Measurements from ENCODE around the gene MSI1. TPM values are rescaled to one million over a fixed set of nuclear protein-coding genes. Genes with fewer than 3 reads are reported as not detected.

The MSI1 gene
- total and polyA plus RNA-seq, 5 donors from 2014 or later: not detected

GRCh38 chr12:120350576-120351350 lies 18.2 kb downstream of the MSI1 start:
- Histone ChIP-seq H3K4me1 (ENCODE audit: control insufficient read depth, insufficient read depth, low read length, poor library complexity, severe bottlenecking) (no peaks in the 10 kb centered on the region), H3K27ac (ENCODE audit: insufficient read depth, low read length, poor library complexity, severe bottlenecking) (no peak overlapping the region), H3K9me3 (ENCODE audit: control insufficient read depth in 2 of 2, low read length in 2 of 2) (no peaks in the 10 kb centered on the region), H3K36me3 (ENCODE audit: control insufficient read depth, insufficient read depth, low read length) (no peaks in the 10 kb centered on the region), H3K4me3 (ENCODE audit: low read depth, low read length) (no peak overlapping the region), H3K27me3 (ENCODE audit: control insufficient read depth, insufficient read depth, low read length) (no peaks in the 10 kb centered on the region)
- Mint-ChIP-seq H3K27me3 (peaks cover 30% of the 10 kb centered on the region), H3K9me3 (peaks cover 0 to 3% (median 0%) of the 10 kb centered on the region in 7 donors), H3K4me3 (no peak overlapping the region), H3K4me1 (no peaks in the 10 kb centered on the region), H3K27ac (no peak overlapping the region), H3K36me3 (no peaks in the 10 kb centered on the region)
- DNase-seq (no peak), ATAC-seq (ENCODE audit: low read depth in 2 of 2) (no peak)

- Mint-ChIP-seq H3K9me3 (peaks cover 0 to 2% (median 0%) of the 10 kb centered on the region in 7 donors), H3K4me3 (no peak overlapping the region), H3K36me3 (no peaks in the 10 kb centered on the region), H3K27me3 (peaks cover 24% of the 10 kb centered on the region), H3K27ac (no peak overlapping the region), H3K4me1 (no peaks in the 10 kb centered on the region)
- Histone ChIP-seq H3K4me1 (ENCODE audit: control insufficient read depth, insufficient read depth, low read length, poor library complexity, severe bottlenecking) (no peaks in the 10 kb centered on the region), H3K4me3 (ENCODE audit: low read depth, low read length) (no peak overlapping the region), H3K9me3 (ENCODE audit: control insufficient read depth in 2 of 2, low read length in 2 of 2) (no peaks in the 10 kb centered on the region), H3K27ac (ENCODE audit: insufficient read depth, low read length, poor library complexity, severe bottlenecking) (no peak overlapping the region), H3K36me3 (ENCODE audit: control insufficient read depth, insufficient read depth, low read length) (no peaks in the 10 kb centered on the region), H3K27me3 (ENCODE audit: control insufficient read depth, insufficient read depth, low read length) (no peaks in the 10 kb centered on the region)
- ATAC-seq (ENCODE audit: low read depth in 2 of 2): no peak
- no peak for DNase-seq
Observed at GRCh38 chr12:120347766-120348165, 21.2 kb downstream of the MSI1 start.

- Histone ChIP-seq H3K4me1 (ENCODE audit: control insufficient read depth, insufficient read depth, low read length, poor library complexity, severe bottlenecking) (no peaks in the 10 kb centered on the region), H3K9me3 (ENCODE audit: control insufficient read depth in 2 of 2, low read length in 2 of 2) (no peaks in the 10 kb centered on the region), H3K4me3 (ENCODE audit: low read depth, low read length) (no peak overlapping the region), H3K36me3 (ENCODE audit: control insufficient read depth, insufficient read depth, low read length) (no peaks in the 10 kb centered on the region), H3K27ac (ENCODE audit: insufficient read depth, low read length, poor library complexity, severe bottlenecking) (no peak overlapping the region), H3K27me3 (ENCODE audit: control insufficient read depth, insufficient read depth, low read length) (no peaks in the 10 kb centered on the region)
- Mint-ChIP-seq H3K4me1 (no peaks in the 10 kb centered on the region), H3K27me3 (peaks cover 24% of the 10 kb centered on the region), H3K4me3 (no peak overlapping the region), H3K27ac (peak overlapping the region in 1 of 3 donors; percentile 74), H3K36me3 (no peaks in the 10 kb centered on the region), H3K9me3 (peaks cover 0 to 1% (median 0%) of the 10 kb centered on the region in 7 donors)
- DNase-seq (no peak), ATAC-seq (ENCODE audit: low read depth in 2 of 2) (no peak)
Observed at GRCh38 chr12:120346681-120347080, 22.3 kb downstream of the MSI1 start.

DNA sequence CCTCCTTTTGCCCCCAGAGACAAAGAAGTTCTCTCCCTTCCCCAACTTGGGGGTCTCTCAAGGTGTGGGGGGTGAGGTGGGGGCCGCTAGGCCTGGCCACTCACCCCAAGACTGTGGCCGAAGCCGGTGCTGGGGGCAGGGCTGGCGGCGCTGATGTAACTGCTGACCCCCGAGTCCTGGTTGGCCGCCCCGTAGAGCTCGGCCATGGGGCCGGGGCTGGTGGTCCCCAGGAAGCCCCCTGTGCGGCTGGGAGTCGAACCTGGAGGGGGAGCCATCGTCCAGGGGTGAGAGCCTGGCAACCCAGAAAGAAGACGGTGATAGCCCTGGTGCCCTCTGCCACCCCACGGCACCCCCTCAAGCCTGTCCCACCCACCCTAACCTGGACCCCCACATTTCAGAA lies 22.9 kb downstream of the MSI1 start:
- H3K27me3 ChIP-seq (ENCODE audit: control insufficient read depth, insufficient read depth, low read length): no peaks in the 10 kb centered on the region
- peaks cover 0 to 1% (median 0%) of the 10 kb centered on the region in 7 donors for H3K9me3 Mint-ChIP-seq
- H3K36me3 Mint-ChIP-seq: no peaks in the 10 kb centered on the region
- no peak for ATAC-seq (ENCODE audit: low read depth in 2 of 2)
- no peak overlapping the region for H3K4me3 Mint-ChIP-seq
- DNase-seq: no peak
- H3K4me1 Mint-ChIP-seq: no peaks in the 10 kb centered on the region
- peaks cover 24% of the 10 kb centered on the region for H3K27me3 Mint-ChIP-seq
- no peak overlapping the region for H3K4me3 ChIP-seq (ENCODE audit: low read depth, low read length)
- H3K27ac ChIP-seq (ENCODE audit: insufficient read depth, low read length, poor library complexity, severe bottlenecking): no peak overlapping the region
- H3K36me3 ChIP-seq (ENCODE audit: control insufficient read depth, insufficient read depth, low read length): no peaks in the 10 kb centered on the region
- H3K9me3 ChIP-seq (ENCODE audit: control insufficient read depth in 2 of 2, low read length in 2 of 2): no peaks in the 10 kb centered on the region
- no peaks in the 10 kb centered on the region for H3K4me1 ChIP-seq (ENCODE audit: control insufficient read depth, insufficient read depth, low read length, poor library complexity, severe bottlenecking)
- H3K27ac Mint-ChIP-seq: no peak overlapping the region

- H3K4me3 Mint-ChIP-seq: no peak overlapping the region
- H3K27me3 Mint-ChIP-seq: peaks cover 16% of the 10 kb centered on the region
- H3K9me3 ChIP-seq (ENCODE audit: control insufficient read depth in 2 of 2, low read length in 2 of 2): no peaks in the 10 kb centered on the region
- no peaks in the 10 kb centered on the region for H3K27me3 ChIP-seq (ENCODE audit: control insufficient read depth, insufficient read depth, low read length)
- H3K27ac ChIP-seq (ENCODE audit: insufficient read depth, low read length, poor library complexity, severe bottlenecking): no peak overlapping the region
- no peak overlapping the region for H3K4me3 ChIP-seq (ENCODE audit: low read depth, low read length)
- no peak for ATAC-seq (ENCODE audit: low read depth in 2 of 2)
- H3K9me3 Mint-ChIP-seq: peaks cover 0 to 2% (median 0%) of the 10 kb centered on the region in 7 donors
- peak overlapping the region in 1 of 3 donors; percentile 9 for H3K27ac Mint-ChIP-seq
- H3K4me1 ChIP-seq (ENCODE audit: control insufficient read depth, insufficient read depth, low read length, poor library complexity, severe bottlenecking): no peaks in the 10 kb centered on the region
- no peaks in the 10 kb centered on the region for H3K36me3 Mint-ChIP-seq
- no peak for DNase-seq
- no peaks in the 10 kb centered on the region for H3K4me1 Mint-ChIP-seq
- no peaks in the 10 kb centered on the region for H3K36me3 ChIP-seq (ENCODE audit: control insufficient read depth, insufficient read depth, low read length)
Observed at GRCh38 chr12:120343692-120344091, 25.3 kb downstream of the MSI1 start.

- Mint-ChIP-seq H3K36me3 (no peaks in the 10 kb centered on the region), H3K4me1 (no peaks in the 10 kb centered on the region), H3K4me3 (no peak overlapping the region), H3K27ac (peak overlapping the region in 1 of 3 donors; percentile 55), H3K9me3 (peaks cover 0 to 5% (median 2%) of the 10 kb centered on the region in 7 donors), H3K27me3 (peaks cover 16% of the 10 kb centered on the region)
- Histone ChIP-seq H3K36me3 (ENCODE audit: control insufficient read depth, insufficient read depth, low read length) (no peaks in the 10 kb centered on the region), H3K27me3 (ENCODE audit: control insufficient read depth, insufficient read depth, low read length) (no peaks in the 10 kb centered on the region), H3K4me3 (ENCODE audit: low read depth, low read length) (no peak overlapping the region), H3K27ac (ENCODE audit: insufficient read depth, low read length, poor library complexity, severe bottlenecking) (no peak overlapping the region), H3K4me1 (ENCODE audit: control insufficient read depth, insufficient read depth, low read length, poor library complexity, severe bottlenecking) (no peaks in the 10 kb centered on the region), H3K9me3 (ENCODE audit: control insufficient read depth in 2 of 2, low read length in 2 of 2) (no peaks in the 10 kb centered on the region)
- no peak for DNase-seq
- no peak for ATAC-seq (ENCODE audit: low read depth in 2 of 2)
Observed at GRCh38 chr12:120343039-120343537, 25.9 kb downstream of the MSI1 start.

DNA sequence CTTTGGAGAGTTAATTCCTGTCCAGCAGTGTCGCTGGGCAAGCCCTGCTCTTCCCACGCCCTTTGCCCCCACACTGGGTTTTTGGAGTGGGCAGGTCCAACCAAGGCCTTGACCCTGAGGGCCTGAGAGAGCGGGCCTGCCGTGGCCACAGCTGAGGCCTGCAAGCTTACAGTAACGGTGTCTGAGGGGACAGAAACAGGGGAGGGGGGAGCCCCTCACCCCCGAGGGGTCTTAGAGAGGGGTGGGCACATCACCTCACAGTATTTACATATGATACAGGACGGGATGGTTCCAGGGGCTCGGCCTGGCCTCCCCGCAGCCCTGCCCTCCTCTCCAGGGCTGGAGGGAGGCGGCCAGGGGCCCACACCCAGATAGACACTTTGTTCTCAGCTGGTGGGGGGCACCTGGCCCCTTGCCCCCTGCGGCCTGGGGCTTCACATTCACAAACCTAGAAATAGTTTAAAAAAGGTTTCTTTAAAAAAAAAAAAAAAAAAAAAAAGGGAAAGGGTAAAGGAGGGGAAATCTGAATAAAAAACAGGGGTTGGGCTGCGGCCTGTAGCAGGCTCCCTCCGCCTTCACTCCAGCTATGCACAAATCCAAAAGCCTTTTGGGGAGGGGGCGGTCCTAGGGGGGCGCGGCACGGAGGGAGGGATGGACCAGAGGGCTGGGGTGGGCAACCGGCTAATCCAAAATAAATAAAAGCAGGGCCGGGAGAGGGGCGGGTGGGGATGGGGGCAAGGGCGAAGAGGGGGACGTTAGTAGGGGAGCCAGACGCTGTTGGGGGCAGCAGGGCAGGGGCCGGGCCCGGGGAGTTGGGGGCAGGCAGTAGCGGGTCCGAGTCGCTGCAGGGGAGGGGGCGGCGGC lies 26.6 kb downstream of the MSI1 start:
- no peaks in the 10 kb centered on the region for H3K36me3 ChIP-seq (ENCODE audit: control insufficient read depth, insufficient read depth, low read length)
- no peak overlapping the region for H3K4me3 ChIP-seq (ENCODE audit: low read depth, low read length)
- no peak overlapping the region for H3K27ac ChIP-seq (ENCODE audit: insufficient read depth, low read length, poor library complexity, severe bottlenecking)
- DNase-seq: no peak
- H3K4me1 ChIP-seq (ENCODE audit: control insufficient read depth, insufficient read depth, low read length, poor library complexity, severe bottlenecking): no peaks in the 10 kb centered on the region
- peaks cover 3 to 7% of the 10 kb centered on the region in 2 experiments for H3K9me3 ChIP-seq (ENCODE audit: control insufficient read depth in 2 of 2, low read length in 2 of 2)
- Mint-ChIP-seq H3K36me3 (no peaks in the 10 kb centered on the region), H3K27ac (no peak overlapping the region), H3K4me1 (no peaks in the 10 kb centered on the region), H3K9me3 (peaks cover 0 to 12% (median 7%) of the 10 kb centered on the region in 7 donors), H3K27me3 (peaks cover 15% of the 10 kb centered on the region), H3K4me3 (no peak overlapping the region)
- ATAC-seq (ENCODE audit: low read depth in 2 of 2): no peak
- no peaks in the 10 kb centered on the region for H3K27me3 ChIP-seq (ENCODE audit: control insufficient read depth, insufficient read depth, low read length)
